Activated CD4-positive, alpha-beta memory T cell treated with anti-CD3 and anti-CD28 coated beads, Interleukin-2, amount 10 ng/mL, durations not matched to agents 7 days and 5 days (primary cell): ENCODE results near the gene RHBG. TPM values are rescaled to one million over a fixed set of nuclear protein-coding genes. Genes with fewer than 3 reads are reported as not detected.

ENCODE experiments used
- CTCF ChIA-PET: fragments of 350-600 bp; sonication (Branson Sonifier 250); formaldehyde crosslinking; loops from one replicate; lab custom pipeline; 2021; ENCODE audit warnings: antibody characterized with exemption, inconsistent platforms; lab: Charles Lee
- POLR2A ChIA-PET: fragments of 350-600 bp; sonication (Branson Sonifier 250); formaldehyde crosslinking; loops from one replicate; lab custom pipeline; 2021; ENCODE audit warnings: antibody characterized with exemption; lab: Charles Lee
- DNase-seq: peaks from one replicate; pipeline ENCODE4 v3.0.0-alpha.2; 2020
- H3K27ac Mint-ChIP-seq: one replicate; pipeline ENCODE4 v1.8.0; 2021; ENCODE audit warnings: mild to moderate bottlenecking, mixed read lengths
- H3K27me3 Mint-ChIP-seq: one replicate; pipeline ENCODE4 v1.8.0; 2021; ENCODE audit warnings: mixed read lengths
- H3K36me3 Mint-ChIP-seq: one replicate; pipeline ENCODE4 v1.8.0; 2021; ENCODE audit warnings: low read depth, mixed read lengths
- H3K4me1 Mint-ChIP-seq: one replicate; pipeline ENCODE4 v1.8.0; 2021; ENCODE audit warnings: mixed read lengths
- H3K4me3 Mint-ChIP-seq: one replicate; pipeline ENCODE4 v1.8.0; 2021; ENCODE audit warnings: mild to moderate bottlenecking, mixed read lengths
- H3K9me3 Mint-ChIP-seq: one replicate; pipeline ENCODE4 v1.8.0; 2021; ENCODE audit warnings: mixed read lengths
- total RNA-seq, 2 experiments: library from RNA; stranded (reverse); gene quantifications; one replicate each; pipeline ENCODE4 v1.2.3, GENCODE V29; 2021

RHBG gene
- total RNA-seq, 2 experiments from 2014 or later: not detected

- H3K27me3 Mint-ChIP-seq: peaks cover 29% of the 10 kb centered on the region
- ChIA-PET CTCF (interaction anchor here (1.2 to 2.4 kb wide), 2 partner anchors 52 to 57 kb away, joined by 3 to 16 read pairs; partner anchors contain the start of genes CCT3 and TSACC), POLR2A (interaction anchor here (1.4 kb wide), 1 partner anchor 211 kb away, joined by 3 read pairs; no protein-coding TSS in a partner anchor)
- H3K27ac Mint-ChIP-seq: no peak overlapping the region
- H3K4me3 Mint-ChIP-seq: no peak overlapping the region
- H3K9me3 Mint-ChIP-seq: no peaks in the 10 kb centered on the region
- peaks cover 4% of the 10 kb centered on the region for H3K4me1 Mint-ChIP-seq
- no peaks in the 10 kb centered on the region for H3K36me3 Mint-ChIP-seq
- DNase-seq: no peak
Observed at GRCh38 chr1:156389311-156389710, 20.3 kb downstream of the RHBG start.

GRCh38 chr1:156390469-156391365 is 21.7 kb downstream of the RHBG start:
- Mint-ChIP-seq H3K9me3 (no peaks in the 10 kb centered on the region), H3K27me3 (peaks cover 31% of the 10 kb centered on the region), H3K4me3 (no peak overlapping the region), H3K27ac (no peak overlapping the region), H3K36me3 (no peaks in the 10 kb centered on the region), H3K4me1 (peaks cover 3% of the 10 kb centered on the region)
- ChIA-PET POLR2A (no interaction called here), CTCF (interaction anchor here (1.4 to 2.4 kb wide), 2 partner anchors 55 kb away, joined by 7 to 16 read pairs; no protein-coding TSS in a partner anchor)
- no peak for DNase-seq

- no peak overlapping the region for H3K4me3 Mint-ChIP-seq
- ChIA-PET POLR2A (no interaction called here), CTCF (interaction anchor here (1.4 kb wide), 1 partner anchor 55 kb away, joined by 7 read pairs; no protein-coding TSS in a partner anchor)
- peaks cover 31% of the 10 kb centered on the region for H3K27me3 Mint-ChIP-seq
- no peaks in the 10 kb centered on the region for H3K9me3 Mint-ChIP-seq
- H3K27ac Mint-ChIP-seq: no peak overlapping the region
- no peak for DNase-seq
- H3K36me3 Mint-ChIP-seq: no peaks in the 10 kb centered on the region
- no peaks in the 10 kb centered on the region for H3K4me1 Mint-ChIP-seq
Observed at GRCh38 chr1:156391366-156391677, 22.3 kb downstream of the RHBG start.

GRCh38 chr1:156391701-156392100 is 22.7 kb downstream of the RHBG start:
- no peaks in the 10 kb centered on the region for H3K9me3 Mint-ChIP-seq
- no peak for DNase-seq
- no peak overlapping the region for H3K4me3 Mint-ChIP-seq
- H3K27ac Mint-ChIP-seq: no peak overlapping the region
- H3K36me3 Mint-ChIP-seq: no peaks in the 10 kb centered on the region
- ChIA-PET POLR2A (no interaction called here), CTCF (interaction anchor here (1.4 kb wide), 1 partner anchor 54 kb away, joined by 7 read pairs; no protein-coding TSS in a partner anchor)
- H3K27me3 Mint-ChIP-seq: peaks cover 29% of the 10 kb centered on the region
- no peaks in the 10 kb centered on the region for H3K4me1 Mint-ChIP-seq

GRCh38 chr1:156392452-156392853 is 23.4 kb downstream of the RHBG start:
- ChIA-PET POLR2A (no interaction called here), CTCF (interaction anchor here (1.4 kb wide), 1 partner anchor 53 kb away, joined by 7 read pairs; no protein-coding TSS in a partner anchor)
- Mint-ChIP-seq H3K4me1 (no peaks in the 10 kb centered on the region), H3K27ac (no peak overlapping the region), H3K4me3 (no peak overlapping the region), H3K36me3 (no peaks in the 10 kb centered on the region), H3K9me3 (no peaks in the 10 kb centered on the region), H3K27me3 (peaks cover 21% of the 10 kb centered on the region)
- no peak for DNase-seq

- no peaks in the 10 kb centered on the region for H3K9me3 Mint-ChIP-seq
- peaks cover 16% of the 10 kb centered on the region for H3K27me3 Mint-ChIP-seq
- no peak overlapping the region for H3K27ac Mint-ChIP-seq
- DNase-seq: no peak
- H3K36me3 Mint-ChIP-seq: no peaks in the 10 kb centered on the region
- CTCF ChIA-PET: interaction anchor here (0.5 to 2.5 kb wide), 3 partner anchors 8 to 52 kb away, joined by 3 to 14 read pairs (median 3); no protein-coding TSS in a partner anchor
- H3K4me3 Mint-ChIP-seq: no peak overlapping the region
- POLR2A ChIA-PET: no interaction called here
- H3K4me1 Mint-ChIP-seq: no peaks in the 10 kb centered on the region
Observed at GRCh38 chr1:156393095-156393494, 24.1 kb downstream of the RHBG start.

- Mint-ChIP-seq H3K36me3 (no peaks in the 10 kb centered on the region), H3K4me3 (no peak overlapping the region), H3K27ac (no peak overlapping the region), H3K9me3 (no peaks in the 10 kb centered on the region), H3K4me1 (no peaks in the 10 kb centered on the region), H3K27me3 (peaks cover 11% of the 10 kb centered on the region)
- ChIA-PET POLR2A (no interaction called here), CTCF (interaction anchor here (2.5 kb wide), 1 partner anchor 9 kb away, joined by 14 read pairs; no protein-coding TSS in a partner anchor)
- no peak for DNase-seq
Observed at GRCh38 chr1:156394082-156394481, 25.1 kb downstream of the RHBG start.

GRCh38 chr1:156394835-156395461 is 25.9 kb downstream of the RHBG start:
- H3K27me3 Mint-ChIP-seq: peaks cover 7% of the 10 kb centered on the region
- no peak overlapping the region for H3K4me3 Mint-ChIP-seq
- H3K36me3 Mint-ChIP-seq: no peaks in the 10 kb centered on the region
- H3K9me3 Mint-ChIP-seq: no peaks in the 10 kb centered on the region
- H3K4me1 Mint-ChIP-seq: no peaks in the 10 kb centered on the region
- ChIA-PET POLR2A (no interaction called here), CTCF (interaction anchor here (2.5 kb wide), 1 partner anchor 10 kb away, joined by 14 read pairs; no protein-coding TSS in a partner anchor)
- no peak for DNase-seq
- H3K27ac Mint-ChIP-seq: no peak overlapping the region

GRCh38 chr1:156399355-156400125 is 30.5 kb downstream of the RHBG start:
- H3K27me3 Mint-ChIP-seq: peaks cover 14% of the 10 kb centered on the region
- no peak overlapping the region for H3K27ac Mint-ChIP-seq
- no peak for DNase-seq
- POLR2A ChIA-PET: no interaction called here
- no peaks in the 10 kb centered on the region for H3K36me3 Mint-ChIP-seq
- no peaks in the 10 kb centered on the region for H3K4me1 Mint-ChIP-seq
- H3K4me3 Mint-ChIP-seq: no peak overlapping the region
- CTCF ChIA-PET: interaction anchor here (1.2 kb wide), 1 partner anchor 14 kb away, joined by 3 read pairs; no protein-coding TSS in a partner anchor
- no peaks in the 10 kb centered on the region for H3K9me3 Mint-ChIP-seq

GRCh38 chr1:156400191-156400935 is 31.4 kb downstream of the RHBG start:
- no peak for DNase-seq
- Mint-ChIP-seq H3K9me3 (no peaks in the 10 kb centered on the region), H3K27me3 (peaks cover 12% of the 10 kb centered on the region), H3K4me3 (no peak overlapping the region), H3K36me3 (no peaks in the 10 kb centered on the region), H3K27ac (no peak overlapping the region), H3K4me1 (no peaks in the 10 kb centered on the region)
- POLR2A ChIA-PET: no interaction called here
- CTCF ChIA-PET: no interaction called here

- Mint-ChIP-seq H3K36me3 (no peaks in the 10 kb centered on the region), H3K9me3 (no peaks in the 10 kb centered on the region), H3K27me3 (peaks cover 17% of the 10 kb centered on the region), H3K4me1 (no peaks in the 10 kb centered on the region), H3K27ac (no peak overlapping the region), H3K4me3 (no peak overlapping the region)
- DNase-seq: no peak
- CTCF ChIA-PET: interaction anchor here (0.7 kb wide), 1 partner anchor 15 kb away, joined by 3 read pairs; no protein-coding TSS in a partner anchor
- POLR2A ChIA-PET: interaction anchor here (0.7 kb wide), 1 partner anchor 18 kb away, joined by 3 read pairs; no protein-coding TSS in a partner anchor
Observed at GRCh38 chr1:156401041-156401574, 32.1 kb downstream of the RHBG start.
